GM18498 (cell line): ENCODE measurements around the gene NCOA7.
"Not testable (repeated sequence)": the region's sequence is repeated elsewhere in the genome, so short reads cannot be mapped to it uniquely, and the experiment has no call there.

Experiments used
- ATAC-seq: cut with Tn5 transposase; IDR thresholded peaks from one replicate; pipeline ENCODE4 v1.9.1; 2021; ENCODE audit warnings: mild to moderate bottlenecking, moderate library complexity; ENCODE audit not compliant: unreplicated experiment

Gene NCOA7

GRCh38 chr6:125834348-125834747 lies 43.6 kb downstream of the NCOA7 start:
- peak; percentile 90 for ATAC-seq

- no peak for ATAC-seq
Observed at GRCh38 chr6:125835221-125835744, 44.5 kb downstream of the NCOA7 start.

GRCh38 chr6:125836466-125836865 lies 45.7 kb downstream of the NCOA7 start:
- no peak for ATAC-seq

GRCh38 chr6:125839471-125839870 lies 48.7 kb downstream of the NCOA7 start:
- ATAC-seq: no peak

GRCh38 chr6:125839879-125840278 lies 49.1 kb downstream of the NCOA7 start:
- ATAC-seq: no peak

- no peak for ATAC-seq
Observed at GRCh38 chr6:125841356-125842090, 50.8 kb downstream of the NCOA7 start.

- ATAC-seq: no peak
Observed at GRCh38 chr6:125842091-125842626, 51.4 kb downstream of the NCOA7 start.

- ATAC-seq: no peak
Observed at GRCh38 chr6:125843593-125843992, 52.8 kb downstream of the NCOA7 start.

- no peak for ATAC-seq
Observed at GRCh38 chr6:125844989-125845388, 54.2 kb downstream of the NCOA7 start.

- no peak for ATAC-seq
Observed at GRCh38 chr6:125846292-125847024, 55.7 kb downstream of the NCOA7 start.

- not testable (repeated sequence) for ATAC-seq
Observed at GRCh38 chr6:125848286-125848685, 57.5 kb downstream of the NCOA7 start.

- no peak for ATAC-seq
Observed at GRCh38 chr6:125850361-125850760, 59.6 kb downstream of the NCOA7 start.

GRCh38 chr6:125852587-125852986 lies 61.8 kb downstream of the NCOA7 start:
- ATAC-seq: no peak

- no peak for ATAC-seq
Observed at GRCh38 chr6:125853168-125853567, 62.4 kb downstream of the NCOA7 start.

- no peak for ATAC-seq
Observed at GRCh38 chr6:125853756-125854155, 63.0 kb downstream of the NCOA7 start.

GRCh38 chr6:125854355-125854754 lies 63.6 kb downstream of the NCOA7 start:
- no peak for ATAC-seq

GRCh38 chr6:125855783-125856182 lies 65.0 kb downstream of the NCOA7 start:
- ATAC-seq: no peak

GRCh38 chr6:125857846-125858245 lies 67.1 kb downstream of the NCOA7 start:
- ATAC-seq: no peak

- peak; percentile 85 for ATAC-seq
Observed at GRCh38 chr6:125858427-125859320, 67.9 kb downstream of the NCOA7 start.

- ATAC-seq: no peak
Observed at GRCh38 chr6:125859727-125860126, 69.0 kb downstream of the NCOA7 start.

- ATAC-seq: no peak
Observed at GRCh38 chr6:125863023-125863422, 72.3 kb downstream of the NCOA7 start.
